HT1080 (cell line): ENCODE measurements around the gene ME3. TPM values are rescaled to one million over a fixed set of nuclear protein-coding genes. Genes with fewer than 3 reads are reported as not detected.
"Not testable (repeated sequence)": the region's sequence is repeated elsewhere in the genome, so short reads cannot be mapped to it uniquely, and the experiment has no call there.

Experiments used
- DNase-seq: peaks from one replicate; pipeline ENCODE4 v3.0.0-alpha.2; 2015; ENCODE audit warnings: low read depth
- total RNA-seq: library from RNA; depleted of rRNA; stranded (reverse); fragments of >200 nt; shearing (Covaris generic); gene quantifications from 2 replicates; pipeline ENCODE4 v1.2.3, GENCODE V29; 2014

Gene ME3
- total RNA-seq, 1 experiment from 2014 or later, result 0.24 TPM

DNA sequence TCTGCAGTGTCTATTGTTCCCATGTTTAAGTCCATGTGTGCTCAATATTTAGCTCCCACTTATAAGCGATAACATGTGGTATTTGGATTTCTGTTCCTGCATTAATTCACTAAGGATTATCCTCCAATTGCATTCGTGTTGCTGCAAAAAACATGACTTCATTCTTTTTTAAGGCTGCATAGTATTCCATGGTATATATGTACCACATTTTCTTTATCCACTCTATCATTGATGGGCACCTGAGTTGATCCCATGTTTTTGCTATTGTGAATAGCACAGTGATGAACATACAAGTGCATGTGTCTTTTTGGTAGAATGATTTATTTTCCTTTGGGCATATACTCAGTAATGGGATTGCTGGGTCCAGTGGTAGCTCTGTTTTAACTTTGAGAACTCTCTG, 109.6 kb downstream of the ME3 start:
- DNase-seq, result not testable (repeated sequence)

DNA sequence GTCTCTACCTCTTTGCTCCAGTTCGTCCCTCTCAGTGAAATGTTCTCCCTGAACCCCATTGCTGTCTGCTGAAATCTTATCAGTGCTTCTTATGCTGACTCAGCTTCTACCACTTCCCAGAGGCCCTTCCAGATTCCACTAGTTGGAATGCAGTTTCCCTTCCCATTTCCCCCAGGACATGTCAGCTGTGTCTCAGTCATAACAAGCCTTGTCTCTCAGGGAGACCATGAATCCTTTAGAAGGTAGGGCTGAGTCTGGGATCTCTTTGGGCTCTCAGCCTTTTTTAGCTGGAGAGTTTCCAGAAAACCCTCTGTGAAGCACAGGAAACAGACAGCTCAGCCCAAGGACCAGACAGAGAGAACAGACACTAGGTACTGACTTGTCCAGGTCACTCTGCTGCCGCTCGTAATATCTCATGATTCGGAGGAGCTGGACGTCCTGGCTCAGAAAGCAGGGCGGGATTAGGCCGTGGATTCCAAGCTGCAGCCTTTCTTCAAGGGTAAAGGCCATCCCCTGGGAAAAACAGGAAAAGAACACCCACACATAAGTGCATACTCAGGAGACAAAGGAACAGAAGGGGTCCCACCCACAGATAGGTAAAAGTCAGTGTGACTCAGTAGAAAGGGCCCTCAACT, 113.0 kb downstream of the ME3 start:
- peak; percentile 72 for DNase-seq

DNA sequence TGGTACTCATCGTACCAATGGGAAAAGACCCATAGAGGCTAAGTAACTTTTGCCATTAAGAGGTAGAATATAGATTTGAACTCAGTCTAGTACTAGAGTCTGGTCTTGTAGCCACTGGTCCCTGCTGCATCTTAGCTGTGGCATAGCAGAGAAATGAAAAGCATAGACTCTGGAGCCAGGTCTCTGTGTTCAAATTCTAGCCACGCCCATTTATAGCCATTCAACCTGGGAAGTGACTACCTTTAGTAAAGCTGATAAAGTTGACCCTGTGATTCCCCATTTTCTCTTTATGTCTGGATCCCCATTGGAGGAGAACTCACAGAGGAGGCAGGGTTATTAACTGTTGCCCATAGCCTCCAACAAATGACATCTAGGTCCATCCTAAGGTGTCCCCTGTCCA, 113.6 kb downstream of the ME3 start:
- no peak for DNase-seq

DNA sequence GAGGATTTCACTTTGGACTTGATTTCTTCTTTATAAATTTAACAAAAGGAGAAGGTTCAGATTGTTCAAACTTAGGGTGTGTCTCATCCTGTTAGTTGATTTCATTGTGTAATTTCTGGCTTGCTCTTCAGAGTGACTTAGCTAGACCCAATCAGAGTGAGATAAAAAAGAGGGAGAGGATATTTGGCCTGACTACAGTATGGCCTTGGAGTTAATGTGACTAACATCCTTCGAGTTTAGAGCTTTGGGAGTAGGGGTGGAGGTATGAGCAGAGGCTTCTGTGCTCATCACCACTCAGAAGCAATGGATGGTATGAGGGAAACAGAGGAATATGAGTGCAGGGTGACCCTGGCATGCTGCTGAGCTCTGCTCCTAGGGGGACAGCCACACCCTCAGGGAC, 114.2 kb downstream of the ME3 start:
- peak; percentile 32 for DNase-seq

DNA sequence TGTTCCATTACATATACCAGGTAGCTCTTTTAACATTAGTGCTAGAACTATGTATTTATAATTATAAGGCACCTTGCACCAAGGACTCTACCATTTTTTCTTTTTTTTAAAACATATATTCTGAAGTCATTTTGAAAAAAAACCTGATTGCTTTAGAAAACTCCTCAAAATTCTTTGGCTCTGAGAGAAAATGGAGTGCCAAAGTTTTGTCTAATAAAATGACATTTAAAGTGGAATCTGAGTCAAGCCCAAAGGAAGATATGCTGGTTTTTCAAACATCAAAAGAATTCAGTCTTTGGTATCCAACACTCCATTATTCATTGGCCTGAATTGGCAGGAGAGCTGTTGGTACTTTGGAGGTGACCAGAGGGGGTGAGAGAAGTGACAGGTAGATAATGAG, 116.5 kb downstream of the ME3 start:
- no peak for DNase-seq

DNA sequence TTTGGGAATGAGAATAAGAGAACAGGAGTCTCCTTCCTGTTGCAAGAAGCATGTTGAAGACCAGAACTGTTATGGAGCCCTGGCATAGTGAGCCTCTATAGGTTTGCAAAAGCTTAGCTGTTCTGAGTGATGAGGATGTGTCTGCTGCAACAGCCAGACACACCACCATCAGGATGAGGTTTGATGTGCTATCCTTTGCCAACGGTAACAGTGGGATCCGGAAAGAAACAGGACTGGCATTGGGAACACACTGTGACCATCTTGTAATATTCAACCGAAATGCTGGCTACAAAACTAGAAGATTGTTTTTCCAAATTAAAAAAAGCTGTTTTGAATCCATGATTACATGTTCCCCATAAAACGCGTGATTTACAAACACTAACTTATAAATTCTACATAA, 117.0 kb downstream of the ME3 start:
- no peak for DNase-seq

DNA sequence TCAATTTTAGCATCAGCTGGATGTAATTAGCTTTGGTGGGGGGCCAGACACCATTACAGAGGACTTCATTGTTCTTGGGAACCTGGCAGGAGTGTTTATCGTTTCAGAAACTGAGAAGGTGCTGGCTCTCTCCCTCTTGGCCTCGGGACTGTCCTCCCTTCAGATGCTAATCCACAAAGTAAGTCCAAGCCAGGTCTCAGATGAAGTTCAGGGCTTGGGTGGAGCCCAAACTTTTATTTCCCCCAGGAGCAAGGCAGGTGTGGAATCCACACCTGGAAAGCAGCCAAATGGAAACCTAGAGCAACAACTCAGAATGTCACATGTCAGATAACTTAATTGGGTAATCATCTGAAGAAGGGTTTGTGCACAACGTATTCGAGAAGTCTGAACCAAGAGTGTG, 119.2 kb downstream of the ME3 start:
- DNase-seq, result no peak

DNA sequence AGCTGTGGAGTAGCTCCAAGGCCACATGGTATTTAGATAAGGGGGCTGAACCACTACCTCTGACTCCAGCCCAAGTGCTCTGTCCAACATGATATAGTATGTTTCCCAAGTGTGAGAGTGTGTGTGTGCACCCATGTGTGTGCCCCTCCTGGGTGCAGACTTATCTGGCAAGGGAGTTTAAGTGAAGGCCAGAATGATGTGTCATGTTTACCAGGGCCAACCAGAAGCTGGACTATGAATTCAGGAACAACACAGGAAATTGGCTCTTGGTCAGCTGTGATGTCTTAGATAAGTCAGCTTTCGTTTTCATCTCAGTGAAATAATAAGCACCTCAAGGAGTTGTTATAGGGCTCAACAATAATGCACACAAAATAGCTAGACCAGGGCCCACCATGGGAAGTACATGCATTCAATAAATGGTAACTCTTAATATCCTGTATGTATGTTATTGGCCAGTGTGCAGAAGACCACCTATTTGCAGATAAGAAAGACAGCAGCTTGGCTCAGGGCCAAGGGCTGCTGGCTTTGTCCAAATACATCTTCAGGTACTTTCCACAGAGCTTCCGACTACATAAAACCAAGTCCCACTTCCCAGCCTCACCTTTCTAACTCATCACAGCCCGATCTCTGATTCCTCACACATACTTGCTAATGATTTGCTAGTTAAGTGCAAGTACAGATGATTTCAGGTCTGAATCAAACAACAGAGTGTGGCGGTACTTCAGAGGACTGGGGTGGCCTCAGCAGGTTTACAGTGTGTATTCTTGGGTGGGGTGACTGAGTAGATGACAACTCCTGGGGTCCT, 120.9 kb downstream of the ME3 start:
- DNase-seq, result peak; percentile 89

DNA sequence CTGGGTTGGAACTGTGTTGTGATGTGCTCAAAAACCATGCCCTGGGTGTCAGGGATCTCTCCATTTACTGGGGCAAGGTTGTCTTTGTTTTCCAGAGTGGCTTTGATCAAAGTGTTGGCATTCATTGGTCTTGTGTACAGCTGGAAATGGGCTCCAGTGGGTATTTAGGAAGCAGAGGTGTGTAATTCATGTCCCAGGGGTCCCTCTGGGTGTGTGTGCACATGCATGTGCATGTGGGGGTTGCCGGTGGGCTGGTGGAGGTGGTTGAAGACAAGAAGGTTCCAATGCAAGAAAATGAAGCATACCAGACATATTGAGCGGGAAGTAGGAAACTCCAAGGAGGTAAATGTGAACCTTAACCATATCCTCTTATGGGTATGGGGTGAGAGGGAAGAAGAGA, 121.7 kb downstream of the ME3 start:
- no peak for DNase-seq

DNA sequence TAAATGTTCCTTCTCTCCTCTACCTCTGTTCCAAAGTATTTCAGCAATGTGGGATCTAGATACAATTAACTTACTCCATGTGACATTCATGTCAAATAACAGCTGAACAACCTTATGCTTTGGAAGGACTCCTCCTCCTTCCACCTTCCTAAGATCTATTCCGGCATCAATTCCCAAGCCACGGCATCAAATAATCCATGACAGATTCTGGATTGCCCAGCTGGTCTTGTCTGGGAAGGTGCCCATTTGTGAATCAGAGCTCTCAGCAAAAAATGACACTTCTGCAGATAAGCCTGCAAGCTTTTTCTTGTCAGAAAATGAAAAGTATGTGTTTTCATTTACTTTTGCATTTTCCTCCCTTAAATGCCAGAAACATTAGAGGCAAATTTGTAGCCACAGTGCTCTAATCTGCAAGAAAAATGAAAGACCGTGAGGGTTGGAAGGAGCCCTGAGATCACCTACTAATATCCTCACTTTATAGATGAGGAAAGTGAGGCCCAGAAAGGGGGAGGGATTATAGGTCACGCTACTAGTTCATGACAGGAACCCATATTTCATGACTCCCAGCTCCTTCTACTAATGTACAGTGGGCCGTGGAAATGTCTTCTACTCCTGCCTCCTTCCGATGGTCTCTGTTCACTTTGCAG, 124.0 kb downstream of the ME3 start:
- no peak for DNase-seq

DNA sequence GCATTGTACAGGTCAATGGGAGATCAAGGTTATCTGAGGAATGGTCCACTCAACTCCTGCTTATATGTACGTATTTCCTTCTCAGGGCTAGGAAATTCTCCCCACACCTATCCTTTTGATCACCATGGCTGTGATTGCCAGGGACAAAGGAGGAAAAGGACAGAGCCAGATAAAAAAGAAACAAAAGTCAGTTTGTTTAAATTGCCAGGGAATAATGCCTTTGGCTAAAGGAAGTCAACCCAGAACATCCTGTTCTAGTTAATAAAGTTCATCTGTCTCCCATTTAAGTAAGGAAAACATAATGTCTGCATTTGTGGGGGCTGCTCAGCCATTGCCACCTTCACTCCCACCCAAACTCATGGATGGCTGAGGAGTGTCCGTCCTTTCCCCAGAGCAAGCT, 124.7 kb downstream of the ME3 start:
- DNase-seq, result no peak

DNA sequence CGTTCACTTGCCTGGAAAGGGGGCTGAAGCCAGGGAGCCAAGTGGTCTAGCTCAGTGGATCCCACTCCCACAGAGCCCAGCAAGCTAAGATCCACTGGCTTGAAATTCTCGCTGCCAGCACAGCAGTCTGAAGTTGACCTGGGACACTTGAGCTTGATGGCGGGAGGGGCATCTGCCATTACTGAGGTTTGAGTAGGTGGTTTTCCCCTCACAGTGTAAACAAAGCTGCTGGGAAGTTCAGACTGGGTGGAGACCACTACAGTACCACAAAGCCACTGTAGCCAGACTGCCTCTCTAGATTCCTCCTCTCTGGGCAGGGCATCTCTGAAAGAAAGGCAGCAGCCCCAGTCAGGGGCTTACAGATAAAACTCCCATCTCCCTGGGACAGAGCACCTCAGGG, 131.1 kb downstream of the ME3 start:
- DNase-seq, result not testable (repeated sequence)

DNA sequence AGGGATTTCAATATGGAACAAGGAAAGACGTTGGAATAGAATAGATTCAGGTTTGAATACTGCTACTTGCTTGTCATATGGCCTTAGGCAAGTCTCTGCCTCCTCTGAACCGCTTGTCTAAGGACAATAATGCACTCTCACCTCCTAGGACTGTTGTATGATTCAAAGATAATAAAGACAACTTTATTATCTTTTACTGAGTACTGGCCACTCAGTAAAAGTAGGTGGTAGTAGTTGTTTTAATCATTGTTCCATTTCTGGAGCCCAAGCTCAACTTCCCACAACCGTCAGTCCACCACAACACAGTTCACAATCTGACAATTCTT, 134.2 kb downstream of the ME3 start:
- DNase-seq, result no peak

DNA sequence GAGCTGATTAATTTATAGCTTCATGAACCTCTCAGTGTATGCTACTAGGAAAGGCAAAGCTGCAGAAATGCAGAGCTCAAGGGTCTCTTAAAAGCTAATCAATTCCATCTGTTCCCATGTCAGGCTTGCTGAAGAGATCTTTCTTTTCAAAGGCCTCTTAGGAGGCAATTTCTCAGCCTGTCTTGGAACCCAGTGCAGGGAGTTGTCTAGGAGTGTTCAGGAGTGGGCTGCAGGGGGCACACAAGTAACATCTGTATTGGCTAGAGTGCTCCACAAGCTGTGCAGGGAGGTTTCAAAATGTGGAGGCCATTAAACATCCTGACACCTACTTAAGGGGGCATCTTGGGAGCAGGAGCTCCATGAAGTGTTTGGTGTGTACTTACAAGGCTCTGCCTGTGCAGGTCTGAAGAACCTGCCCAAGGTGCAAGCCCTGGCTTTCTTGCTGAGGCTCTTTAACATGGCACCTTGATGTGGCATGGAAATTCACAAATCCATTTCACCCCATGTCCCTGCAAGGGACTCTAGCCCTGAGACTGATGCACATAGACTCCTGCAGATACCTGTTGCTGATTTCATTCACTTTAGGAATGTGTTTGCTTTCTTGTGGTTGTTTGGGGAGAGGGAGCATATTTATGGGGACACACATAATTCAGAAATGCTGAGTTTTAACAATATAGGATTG, 134.7 kb downstream of the ME3 start:
- peak; percentile 44 for DNase-seq

DNA sequence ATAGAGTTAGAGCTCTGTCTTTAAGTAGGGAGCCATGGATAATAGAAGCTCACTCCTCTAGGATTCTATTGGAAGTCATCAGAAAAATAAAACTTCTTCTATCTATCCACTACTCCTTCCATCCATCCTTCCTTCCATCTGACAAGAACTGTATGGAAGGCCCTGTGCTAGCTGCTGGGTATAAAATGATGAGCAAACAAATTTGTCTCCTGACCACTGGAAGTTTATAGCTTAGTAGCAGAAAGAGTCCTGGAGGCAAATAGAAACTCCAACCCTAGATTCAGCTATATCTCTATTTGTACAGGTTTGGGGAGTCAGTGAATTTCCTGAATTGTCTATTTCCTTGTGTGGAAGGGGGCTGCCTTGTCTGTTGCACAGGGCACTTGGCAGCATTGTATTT, 136.6 kb downstream of the ME3 start:
- DNase-seq, result no peak

DNA sequence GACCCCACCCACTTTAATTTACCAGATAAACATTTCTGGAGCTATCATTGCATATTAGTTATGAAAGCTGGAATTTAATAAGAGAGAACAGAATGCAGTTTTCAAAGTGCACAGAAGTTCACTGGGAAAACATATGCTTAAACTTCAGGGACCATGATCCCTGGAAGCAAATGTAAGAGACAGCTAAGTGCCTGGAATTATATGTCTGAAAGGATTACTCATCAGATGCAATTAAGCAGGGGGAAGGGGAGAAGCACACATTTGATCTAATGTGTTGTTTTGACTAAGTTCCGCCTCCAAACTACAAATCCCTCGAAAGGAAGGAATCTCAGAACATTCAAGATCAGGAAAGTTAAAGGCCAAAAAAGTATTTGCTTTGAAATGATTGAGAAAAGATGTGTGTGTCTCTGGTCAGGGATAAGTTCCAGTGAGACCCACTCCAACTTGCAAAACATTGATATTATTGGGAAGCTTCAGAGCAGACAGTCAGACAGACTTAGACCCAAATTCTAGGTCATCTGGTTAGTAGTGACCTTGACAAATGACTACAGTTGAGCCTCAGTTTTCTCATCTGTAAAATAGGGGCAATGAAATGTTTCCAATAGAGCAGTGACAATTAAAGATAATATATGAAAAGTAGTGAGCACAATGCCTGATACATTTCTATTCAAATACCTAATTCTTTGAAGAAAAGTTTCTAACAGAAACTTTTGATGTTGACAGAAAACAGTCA, 147.6 kb downstream of the ME3 start:
- peak; percentile 79 for DNase-seq

DNA sequence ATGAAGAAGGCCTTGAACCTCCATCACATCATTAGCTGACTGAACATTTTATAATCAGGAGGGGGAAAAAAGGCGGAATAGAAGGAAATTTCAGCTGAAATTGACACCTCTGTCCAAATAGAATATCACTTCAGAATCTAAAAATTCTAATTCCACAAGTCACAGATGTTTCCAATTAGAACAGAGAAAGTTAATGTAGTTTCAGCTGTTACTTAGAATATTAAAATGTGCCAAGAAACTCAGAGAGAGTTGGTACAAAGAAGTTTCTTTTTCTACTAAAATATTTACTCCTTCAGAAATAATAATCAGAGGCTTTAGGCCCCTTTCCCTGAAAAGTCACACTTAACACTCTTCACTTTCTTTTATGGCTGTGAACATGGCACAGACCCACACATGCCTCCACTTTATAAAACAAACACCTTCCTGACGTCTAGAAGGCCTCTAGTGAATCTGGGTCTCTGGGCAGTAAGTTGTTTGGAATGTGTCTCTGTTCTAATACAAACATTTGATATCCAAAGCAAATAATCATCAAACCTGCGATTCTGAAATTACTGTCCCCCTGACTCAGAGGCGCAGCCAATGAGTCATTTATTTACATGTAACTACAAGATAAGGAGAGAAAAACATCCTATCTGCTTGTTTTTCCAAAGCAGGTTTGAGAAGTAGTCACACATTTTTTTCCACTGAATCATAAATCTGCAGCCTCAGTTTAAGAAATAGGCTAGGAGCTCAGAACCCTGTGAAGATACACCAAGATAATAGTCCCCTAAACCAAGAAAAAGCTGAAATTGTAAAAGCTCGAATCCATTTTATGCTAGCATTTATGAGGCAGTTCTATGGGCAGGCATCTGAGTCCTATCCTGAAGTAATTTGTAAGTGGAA, 148.4 kb downstream of the ME3 start:
- peak; percentile 96 for DNase-seq

DNA sequence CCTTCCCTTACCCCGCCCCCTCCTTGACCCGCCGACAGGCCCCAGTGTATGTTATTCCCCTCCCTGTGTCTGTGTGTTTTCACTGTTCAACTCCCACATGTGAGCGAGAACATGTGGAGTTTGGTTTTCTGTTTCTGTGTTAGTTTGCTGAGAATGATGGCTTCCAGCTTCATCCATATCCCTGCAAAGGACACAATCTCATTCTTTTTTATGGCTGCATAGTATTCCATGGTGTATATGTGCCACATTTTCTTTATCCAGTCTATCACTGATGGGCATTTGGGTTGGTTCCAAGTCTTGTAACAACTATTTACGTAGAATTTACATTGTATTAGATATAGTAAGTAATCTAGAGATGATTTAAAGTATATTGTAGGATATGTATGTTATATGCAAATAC, 149.9 kb downstream of the ME3 start:
- DNase-seq, result not testable (repeated sequence)

DNA sequence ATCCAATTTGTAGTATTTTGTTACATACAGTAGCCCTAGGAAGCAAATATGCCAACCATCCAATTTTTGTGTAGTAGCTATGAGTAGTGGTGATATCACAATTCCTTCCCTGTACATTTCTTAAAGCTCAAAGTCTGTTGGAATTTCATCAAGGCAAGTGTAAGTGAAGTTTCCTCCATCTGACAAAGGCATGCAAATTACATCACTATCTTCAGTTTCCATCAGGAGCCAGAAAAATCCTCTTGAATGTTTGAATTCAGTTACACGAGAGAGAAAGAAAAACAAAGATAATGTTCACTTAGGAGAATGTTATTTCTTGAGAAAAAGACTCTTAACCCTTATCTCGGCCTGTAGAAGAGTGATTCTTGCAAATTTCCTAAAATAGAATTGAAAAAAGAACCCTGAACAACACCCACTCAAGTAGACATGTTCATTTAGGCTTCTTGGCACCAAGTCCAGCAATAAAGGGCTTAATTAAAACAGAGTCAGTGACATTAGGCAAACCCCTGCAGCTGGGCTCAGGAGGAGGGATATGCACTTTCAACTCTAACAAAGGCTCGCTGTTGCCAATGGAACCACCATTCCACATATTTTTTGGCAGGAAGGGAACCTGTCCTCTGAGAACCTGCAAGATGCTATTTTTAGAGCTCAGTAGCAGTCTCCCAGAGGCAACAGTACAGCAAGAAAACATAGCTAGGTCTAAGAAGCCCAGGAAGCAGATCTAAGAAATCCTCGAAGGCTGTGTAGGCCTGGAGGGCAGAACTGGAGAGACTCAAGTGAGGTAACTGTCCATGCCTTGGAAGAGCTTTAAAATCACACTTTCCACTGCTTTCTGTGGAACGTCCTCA, 153.1 kb downstream of the ME3 start:
- DNase-seq, result no peak

DNA sequence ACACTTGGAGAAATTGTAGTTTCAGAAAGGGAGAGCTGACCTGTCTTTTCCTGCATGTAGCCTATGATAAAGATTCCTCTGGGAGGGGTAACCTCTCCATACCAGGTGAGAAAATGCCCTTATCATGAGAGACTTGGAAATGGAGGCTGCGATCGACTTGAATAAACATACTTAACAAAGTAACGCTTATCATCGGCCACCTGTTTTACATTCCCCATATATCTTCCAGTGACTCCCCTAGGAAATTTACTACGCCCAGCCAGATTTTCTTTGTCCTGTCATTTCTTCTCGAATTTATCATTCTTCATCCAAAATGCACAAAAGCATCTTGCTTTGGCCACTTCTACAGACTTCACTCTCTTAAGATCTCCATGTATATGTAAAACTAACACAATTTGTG, 154.2 kb downstream of the ME3 start:
- DNase-seq, result no peak
